Osteoblast (primary cell): Measurements from ENCODE around the gene COL6A1. TPM values are rescaled to one million over a fixed set of nuclear protein-coding genes. Genes with fewer than 3 reads are reported as not detected.
A peak's percentile ranks its signal among the peaks of the same experiment; 100 is the strongest.

Experiments
- DNase-seq: peaks from one replicate; pipeline ENCODE4 v3.0.0; 2011; ENCODE audit warnings: low spot score, mixed read lengths; ENCODE audit not compliant: insufficient read length; ENCODE audit errors: missing footprints
- H2AFZ ChIP-seq: 2 replicates; pipeline ENCODE4 v1.6.0; 2011; ENCODE audit warnings: mild to moderate bottlenecking, low read length
- H3K27ac ChIP-seq: 2 replicates; pipeline ENCODE4 v1.5.1; 2011; ENCODE audit warnings: mild to moderate bottlenecking, low read depth, low read length, moderate library complexity
- H3K27me3 ChIP-seq: 2 replicates; pipeline ENCODE4 v1.6.0; 2012; ENCODE audit warnings: mild to moderate bottlenecking, control low read depth, inconsistent platforms, low read length, moderate library complexity; ENCODE audit not compliant: insufficient read depth
- H3K36me3 ChIP-seq: 2 replicates; pipeline ENCODE4 v1.5.1; 2011; ENCODE audit warnings: mild to moderate bottlenecking, low read length, control low read depth, moderate library complexity; ENCODE audit not compliant: insufficient read depth
- H3K4me1 ChIP-seq: 2 replicates; pipeline ENCODE4 v1.5.1; 2011; ENCODE audit warnings: mild to moderate bottlenecking, low read length, control low read depth, moderate library complexity; ENCODE audit not compliant: insufficient read depth
- H3K4me2 ChIP-seq: 2 replicates; pipeline ENCODE4 v1.6.0; 2011; ENCODE audit warnings: mild to moderate bottlenecking, low read length; ENCODE audit not compliant: insufficient read depth
- H3K4me3 ChIP-seq: fragments of 200-600 bp; sonication (generic); 3 replicates; pipeline ENCODE4 v1.5.1; 2012; ENCODE audit warnings: mild to moderate bottlenecking, low read length, inconsistent platforms; ENCODE audit not compliant: insufficient read depth
- H3K79me2 ChIP-seq: 2 replicates; pipeline ENCODE4 v1.6.0; 2012; ENCODE audit warnings: mild to moderate bottlenecking, low read length, control low read depth, inconsistent platforms; ENCODE audit not compliant: insufficient read depth
- H3K9me3 ChIP-seq: 2 replicates; pipeline ENCODE4 v1.5.1; 2011; ENCODE audit warnings: low read depth, low read length, control low read depth
- H4K20me1 ChIP-seq: 2 replicates; pipeline ENCODE4 v1.6.0; 2012; ENCODE audit warnings: mild to moderate bottlenecking, low read length, control low read depth; ENCODE audit not compliant: insufficient read depth
- CTCF ChIP-seq: IDR thresholded peaks from 2 replicates; pipeline ENCODE4 v1.5.1; 2011; ENCODE audit warnings: mild to moderate bottlenecking, low read depth, low read length, moderate library complexity; ENCODE audit errors: extremely low read depth
- total RNA-seq: library from RNA; depleted of rRNA; stranded (reverse); fragments of >200 nt; gene quantifications from 2 replicates; pipeline ENCODE4 v1.2.3, GENCODE V29; 2012

The COL6A1 gene
- total RNA-seq, 1 donor: 1,612 TPM

DNA sequence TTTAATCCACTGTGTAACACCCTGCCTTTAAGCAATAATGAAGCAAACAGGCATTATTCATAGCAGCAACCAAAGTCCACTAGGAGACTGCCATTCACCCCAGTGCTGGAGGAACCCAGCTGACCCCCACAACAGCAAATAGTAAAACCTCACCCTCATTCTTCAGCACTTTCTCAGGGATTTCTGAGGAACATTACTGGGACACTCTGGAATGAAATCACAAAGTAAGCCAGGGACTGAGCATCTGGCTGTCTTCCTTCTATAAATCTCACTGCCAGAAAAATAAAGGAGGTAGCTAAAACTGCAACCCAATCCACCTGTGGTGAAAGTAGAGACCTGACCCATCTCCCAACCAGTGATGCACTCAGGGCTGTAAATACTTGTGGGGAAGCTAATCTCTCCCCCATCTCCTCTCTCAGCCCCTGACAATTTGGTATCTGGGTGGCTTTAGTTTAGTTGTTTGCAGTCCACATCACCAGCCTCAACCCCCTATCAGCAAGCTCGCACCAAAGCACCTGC is 47.1 kb downstream of the COL6A1 start:
- Histone ChIP-seq H3K27ac (peak overlapping the region; percentile 96), H3K4me3 (peak overlapping the region; percentile 14), H3K27me3 (no peaks in the 10 kb centered on the region), H4K20me1 (no peaks in the 10 kb centered on the region), H3K4me2 (peak overlapping the region; percentile 41), H2AFZ (peak overlapping the region; percentile 12), H3K79me2 (no peaks in the 10 kb centered on the region), H3K4me1 (peaks cover 30% of the 10 kb centered on the region), H3K36me3 (no peaks in the 10 kb centered on the region), H3K9me3 (no peaks in the 10 kb centered on the region)
- TF ChIP-seq CTCF: no peak
- DNase-seq: peak; percentile 93

GRCh38 chr21:46029186-46029924 is 47.8 kb downstream of the COL6A1 start:
- H3K27ac ChIP-seq: peak overlapping the region; percentile 96

GRCh38 chr21:46031484-46031883 is 49.9 kb downstream of the COL6A1 start:
- no peak for DNase-seq
- no peak overlapping the region for H3K27ac ChIP-seq
- H3K27me3 ChIP-seq: no peaks in the 10 kb centered on the region
- H3K79me2 ChIP-seq: no peaks in the 10 kb centered on the region
- no peak overlapping the region for H3K4me2 ChIP-seq
- no peak for TF ChIP-seq CTCF
- no peak overlapping the region for H2AFZ ChIP-seq
- no peaks in the 10 kb centered on the region for H4K20me1 ChIP-seq
- no peak overlapping the region for H3K4me3 ChIP-seq
- H3K36me3 ChIP-seq: no peaks in the 10 kb centered on the region
- peaks cover 25% of the 10 kb centered on the region for H3K4me1 ChIP-seq
- H3K9me3 ChIP-seq: no peaks in the 10 kb centered on the region

More at GRCh38 chr21:46029186-46029924, 47.8 kb downstream of the COL6A1 start:
- H3K9me3 ChIP-seq: no peaks in the 10 kb centered on the region
- no peak overlapping the region for H3K4me3 ChIP-seq
- H3K36me3 ChIP-seq: no peaks in the 10 kb centered on the region
- H3K27me3 ChIP-seq: no peaks in the 10 kb centered on the region
- no peak overlapping the region for H3K4me2 ChIP-seq
- peak; percentile 75 for DNase-seq
- H3K4me1 ChIP-seq: peaks cover 30% of the 10 kb centered on the region
- no peak for TF ChIP-seq CTCF
- H2AFZ ChIP-seq: no peak overlapping the region
- H4K20me1 ChIP-seq: no peaks in the 10 kb centered on the region
- H3K79me2 ChIP-seq: no peaks in the 10 kb centered on the region

GRCh38 chr21:46032100-46032499 is 50.5 kb downstream of the COL6A1 start:
- DNase-seq: peak; percentile 19
- H2AFZ ChIP-seq: no peak overlapping the region
- no peak for TF ChIP-seq CTCF

More at GRCh38 chr21:46032100-46032499, 50.5 kb downstream of the COL6A1 start:
- Histone ChIP-seq H3K9me3 (no peaks in the 10 kb centered on the region), H4K20me1 (no peaks in the 10 kb centered on the region), H3K4me1 (peaks cover 31% of the 10 kb centered on the region), H3K27me3 (no peaks in the 10 kb centered on the region), H3K79me2 (no peaks in the 10 kb centered on the region), H3K4me2 (no peak overlapping the region), H3K36me3 (no peaks in the 10 kb centered on the region), H3K27ac (no peak overlapping the region), H3K4me3 (no peak overlapping the region)
